ENCODE data around the gene PIGS.
"Not testable (repeated sequence)": the region's sequence is repeated elsewhere in the genome, so short reads cannot be mapped to it uniquely, and the experiment has no call there.

The PIGS gene

GRCh38 chr17:28533091-28533807, 38.1 kb downstream of the PIGS start:
- DNase-seq (ENCODE audit: extremely low spot score, insufficient read length, low read depth), result no peak
- no peak for FAIRE-seq

- FAIRE-seq, result no peak
- no peak for DNase-seq (ENCODE audit: extremely low spot score, insufficient read length, low read depth)
These were observed 39.0 kb downstream of the PIGS start for GRCh38 chr17:28532050-28532960.

- FAIRE-seq, result no peak
- DNase-seq (ENCODE audit: extremely low spot score, insufficient read length, low read depth), result no peak
These were observed 40.4 kb downstream of the PIGS start for GRCh38 chr17:28530926-28531325.

GRCh38 chr17:28530250-28530649, 41.1 kb downstream of the PIGS start:
- DNase-seq (ENCODE audit: extremely low spot score, insufficient read length, low read depth) (no peak), FAIRE-seq (no peak)

- no peak for DNase-seq (ENCODE audit: extremely low spot score, insufficient read length, low read depth)
- FAIRE-seq, result no peak
These were observed 42.3 kb downstream of the PIGS start for GRCh38 chr17:28529013-28529400.

- DNase-seq (ENCODE audit: extremely low spot score, insufficient read length, low read depth), result no peak
- FAIRE-seq, result no peak
These were observed 42.9 kb downstream of the PIGS start for GRCh38 chr17:28528327-28529012.

GRCh38 chr17:28527859-28528258, 43.5 kb downstream of the PIGS start:
- FAIRE-seq, result no peak
- no peak for DNase-seq (ENCODE audit: extremely low spot score, insufficient read length, low read depth)

GRCh38 chr17:28527181-28527681, 44.1 kb downstream of the PIGS start:
- FAIRE-seq, result no peak
- DNase-seq (ENCODE audit: extremely low spot score, insufficient read length, low read depth), result no peak

GRCh38 chr17:28526381-28526780, 44.9 kb downstream of the PIGS start:
- DNase-seq (ENCODE audit: extremely low spot score, insufficient read length, low read depth) (no peak), FAIRE-seq (no peak)

- no peak for DNase-seq (ENCODE audit: extremely low spot score, insufficient read length, low read depth)
- FAIRE-seq, result no peak
These were observed 46.6 kb downstream of the PIGS start for GRCh38 chr17:28524476-28525424.

- no peak for FAIRE-seq
- no peak for DNase-seq (ENCODE audit: extremely low spot score, insufficient read length, low read depth)
These were observed 47.4 kb downstream of the PIGS start for GRCh38 chr17:28523876-28524275.

GRCh38 chr17:28523186-28523585, 48.1 kb downstream of the PIGS start:
- DNase-seq (ENCODE audit: extremely low spot score, insufficient read length, low read depth) (no peak), FAIRE-seq (no peak)

GRCh38 chr17:28522281-28522680, 49.0 kb downstream of the PIGS start:
- not testable (repeated sequence) for FAIRE-seq; DNase-seq (ENCODE audit: extremely low spot score, insufficient read length, low read depth)

GRCh38 chr17:28521311-28522085, 49.8 kb downstream of the PIGS start:
- DNase-seq (ENCODE audit: extremely low spot score, insufficient read length, low read depth), result no peak
- no peak for FAIRE-seq

- no peak for DNase-seq (ENCODE audit: extremely low spot score, insufficient read length, low read depth)
- FAIRE-seq, result no peak
These were observed 50.6 kb downstream of the PIGS start for GRCh38 chr17:28520687-28521086.

- FAIRE-seq, result no peak
- no peak for DNase-seq (ENCODE audit: extremely low spot score, insufficient read length, low read depth)
These were observed 52.1 kb downstream of the PIGS start for GRCh38 chr17:28519236-28519635.

GRCh38 chr17:28518578-28518977, 52.7 kb downstream of the PIGS start:
- no peak for FAIRE-seq
- no peak for DNase-seq (ENCODE audit: extremely low spot score, insufficient read length, low read depth)

GRCh38 chr17:28518132-28518531, 53.2 kb downstream of the PIGS start:
- no peak for FAIRE-seq

GRCh38 chr17:28515518-28515917, 55.8 kb downstream of the PIGS start:
- no peak for FAIRE-seq
- no peak for DNase-seq (ENCODE audit: extremely low spot score, insufficient read length, low read depth)

More at GRCh38 chr17:28518132-28518531, 53.2 kb downstream of the PIGS start:
- DNase-seq (ENCODE audit: extremely low spot score, insufficient read length, low read depth), result no peak

Data from GM18507 (cell line).